KMS-11 (cell line): ENCODE results near the gene BAG1.

Source experiments
- H2AFZ ChIP-seq: fragments of 200-600 bp; sonication (generic); 2 replicates; pipeline ENCODE4 v1.6.1; 2016; ENCODE audit warnings: antibody characterized with exemption, mixed run types, low read depth
- H3K27ac ChIP-seq: fragments of 200-600 bp; sonication (generic); 2 replicates; pipeline ENCODE4 v1.6.1; 2016; ENCODE audit warnings: mild to moderate bottlenecking, mixed run types
- H3K27me3 ChIP-seq: fragments of 200-600 bp; sonication (generic); 2 replicates; pipeline ENCODE4 v1.6.1; 2017; ENCODE audit warnings: mild to moderate bottlenecking, low read depth, mixed run types, moderate library complexity; ENCODE audit not compliant: insufficient read depth
- H3K36me3 ChIP-seq: fragments of 200-600 bp; sonication (generic); 2 replicates; pipeline ENCODE4 v1.6.1; 2017; ENCODE audit warnings: mild to moderate bottlenecking, mixed run types; ENCODE audit not compliant: insufficient read depth
- H3K4me1 ChIP-seq: fragments of 200-600 bp; sonication (generic); 2 replicates; pipeline ENCODE4 v1.6.1; 2016; ENCODE audit warnings: mild to moderate bottlenecking, low read depth, mixed run types; ENCODE audit not compliant: poor library complexity, severe bottlenecking
- H3K4me2 ChIP-seq: fragments of 200-600 bp; sonication (generic); 2 replicates; pipeline ENCODE4 v1.7.0; 2016; ENCODE audit warnings: mild to moderate bottlenecking, mixed run types
- H3K4me3 ChIP-seq: fragments of 200-600 bp; sonication (generic); IDR thresholded peaks from 2 replicates; pipeline ENCODE4 v1.6.1; 2017; ENCODE audit warnings: low read depth, low read length, mixed read lengths; ENCODE audit not compliant: insufficient read depth
- H3K79me2 ChIP-seq: fragments of 200-600 bp; sonication (generic); 2 replicates; pipeline ENCODE4 v1.6.1; 2016; ENCODE audit warnings: low read depth, mixed run types; ENCODE audit not compliant: insufficient read depth
- H3K9ac ChIP-seq: fragments of 200-600 bp; sonication (generic); 2 replicates; pipeline ENCODE4 v1.6.1; 2016; ENCODE audit warnings: mild to moderate bottlenecking, mixed run types
- H4K20me1 ChIP-seq: fragments of 200-600 bp; sonication (generic); 2 replicates; pipeline ENCODE4 v1.6.1; 2016; ENCODE audit warnings: mild to moderate bottlenecking, mixed run types; ENCODE audit not compliant: insufficient read depth
- TF ChIP-seq, protein P1 (sequence below): fragments of 200-600 bp; sonication (generic); conservative IDR thresholded peaks from 2 replicates; pipeline ENCODE4 v1.6.1; 2017; ENCODE audit warnings: low read depth, mild to moderate bottlenecking, antibody characterized with exemption, low read length, moderate library complexity, mixed read lengths

The BAG1 gene

DNA sequence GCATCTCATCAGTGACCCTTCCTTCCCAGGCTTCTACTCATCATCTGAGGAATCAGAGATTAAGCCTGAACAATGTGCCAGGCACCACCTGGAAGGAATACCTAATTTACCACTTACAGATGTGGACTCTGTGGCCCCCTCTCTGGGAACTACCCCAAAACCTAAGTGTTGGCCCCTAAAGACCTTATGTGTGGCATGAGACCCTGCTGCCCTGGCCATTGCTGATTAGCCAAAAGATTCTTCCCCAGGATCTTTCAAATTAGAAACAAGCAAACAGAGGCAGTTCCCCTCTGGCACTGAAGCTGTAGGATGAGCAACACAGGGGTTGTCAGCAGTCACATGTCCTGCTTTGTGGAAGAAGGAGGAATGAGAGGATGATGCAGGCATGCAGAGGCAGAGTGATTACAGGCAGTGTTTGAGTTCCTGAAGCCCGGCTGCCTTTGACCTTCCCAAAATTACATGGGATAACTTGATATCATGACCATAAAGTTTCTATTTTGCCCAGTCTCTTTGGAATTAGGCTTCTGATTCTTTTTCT, 14.0 kb downstream of the BAG1 start:
- TF ChIP-seq, protein P1, sequence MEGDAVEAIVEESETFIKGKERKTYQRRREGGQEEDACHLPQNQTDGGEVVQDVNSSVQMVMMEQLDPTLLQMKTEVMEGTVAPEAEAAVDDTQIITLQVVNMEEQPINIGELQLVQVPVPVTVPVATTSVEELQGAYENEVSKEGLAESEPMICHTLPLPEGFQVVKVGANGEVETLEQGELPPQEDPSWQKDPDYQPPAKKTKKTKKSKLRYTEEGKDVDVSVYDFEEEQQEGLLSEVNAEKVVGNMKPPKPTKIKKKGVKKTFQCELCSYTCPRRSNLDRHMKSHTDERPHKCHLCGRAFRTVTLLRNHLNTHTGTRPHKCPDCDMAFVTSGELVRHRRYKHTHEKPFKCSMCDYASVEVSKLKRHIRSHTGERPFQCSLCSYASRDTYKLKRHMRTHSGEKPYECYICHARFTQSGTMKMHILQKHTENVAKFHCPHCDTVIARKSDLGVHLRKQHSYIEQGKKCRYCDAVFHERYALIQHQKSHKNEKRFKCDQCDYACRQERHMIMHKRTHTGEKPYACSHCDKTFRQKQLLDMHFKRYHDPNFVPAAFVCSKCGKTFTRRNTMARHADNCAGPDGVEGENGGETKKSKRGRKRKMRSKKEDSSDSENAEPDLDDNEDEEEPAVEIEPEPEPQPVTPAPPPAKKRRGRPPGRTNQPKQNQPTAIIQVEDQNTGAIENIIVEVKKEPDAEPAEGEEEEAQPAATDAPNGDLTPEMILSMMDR: no peak
- Histone ChIP-seq H3K27me3 (no peaks in the 10 kb centered on the region), H3K4me2 (no peak overlapping the region), H3K36me3 (peaks cover 2% of the 10 kb centered on the region; the same call in 1 of the 2 replicates), H3K9ac (no peak overlapping the region), H3K79me2 (no peaks in the 10 kb centered on the region), H3K4me1 (peaks cover 19% of the 10 kb centered on the region), H3K27ac (no peak overlapping the region), H4K20me1 (no peaks in the 10 kb centered on the region), H3K4me3 (no peak overlapping the region), H2AFZ (no peak overlapping the region)

DNA sequence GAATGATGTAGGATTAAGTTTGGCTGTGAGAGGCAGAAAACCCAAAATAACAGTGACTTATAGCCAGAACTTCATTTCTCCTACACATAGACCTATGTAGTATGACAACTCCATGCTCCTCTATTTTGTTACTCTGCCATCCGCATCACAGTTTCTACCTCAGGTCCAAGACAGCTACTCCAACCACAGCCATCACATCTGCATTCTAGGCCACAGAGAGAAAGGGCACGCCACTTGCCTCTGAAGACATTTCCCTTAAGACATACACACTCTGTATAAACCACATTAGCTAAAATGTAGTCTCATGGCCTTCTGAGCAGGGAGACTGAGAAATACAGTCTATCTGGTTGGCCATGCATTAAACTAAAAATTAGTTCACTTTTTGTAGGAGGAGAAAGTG, 14.5 kb downstream of the BAG1 start:
- Histone ChIP-seq H3K9ac (no peak overlapping the region), H3K4me1 (peaks cover 19% of the 10 kb centered on the region), H2AFZ (no peak overlapping the region), H3K4me3 (no peak overlapping the region), H3K36me3 (no peaks in the 10 kb centered on the region; the same call in 1 of the 2 replicates), H3K79me2 (no peaks in the 10 kb centered on the region), H4K20me1 (no peaks in the 10 kb centered on the region), H3K27me3 (no peaks in the 10 kb centered on the region), H3K4me2 (no peak overlapping the region), H3K27ac (no peak overlapping the region; the same call in 1 of the 2 replicates)
- TF ChIP-seq, protein P1: no peak

DNA sequence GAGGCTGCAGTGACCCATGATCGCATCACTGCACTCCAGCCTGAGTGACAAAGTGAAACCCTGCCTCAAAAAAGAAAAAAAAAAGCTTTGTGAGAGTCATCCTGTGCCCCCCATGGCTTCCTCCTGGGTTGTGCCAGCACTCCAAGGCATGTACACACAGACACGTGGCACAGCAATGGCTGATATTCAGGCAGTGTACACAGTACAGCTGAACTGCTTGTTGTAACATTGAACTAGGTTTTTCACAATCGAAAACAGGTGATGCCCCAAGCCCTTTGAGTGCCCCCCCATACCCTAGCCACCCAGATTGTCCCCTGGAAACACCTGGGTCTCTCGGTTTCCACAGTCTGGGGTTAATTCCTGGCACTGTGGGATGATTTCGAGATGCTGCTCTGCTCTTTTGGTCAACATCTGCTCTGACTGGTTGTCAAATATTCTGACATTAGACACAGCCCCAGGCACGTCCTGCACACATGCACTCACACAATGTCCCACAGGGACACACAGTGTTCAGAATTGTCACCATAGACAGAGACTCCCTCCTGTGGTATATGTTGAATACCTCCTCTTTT, 15.3 kb downstream of the BAG1 start:
- TF ChIP-seq, protein P1: no peak
- Histone ChIP-seq H3K79me2 (no peaks in the 10 kb centered on the region), H3K4me3 (no peak overlapping the region), H3K4me1 (peaks cover 19% of the 10 kb centered on the region), H3K27me3 (no peaks in the 10 kb centered on the region), H4K20me1 (no peaks in the 10 kb centered on the region), H3K27ac (no peak overlapping the region; the same call in 1 of the 2 replicates), H2AFZ (no peak overlapping the region), H3K4me2 (no peak overlapping the region), H3K9ac (no peak overlapping the region), H3K36me3 (no peaks in the 10 kb centered on the region)

DNA sequence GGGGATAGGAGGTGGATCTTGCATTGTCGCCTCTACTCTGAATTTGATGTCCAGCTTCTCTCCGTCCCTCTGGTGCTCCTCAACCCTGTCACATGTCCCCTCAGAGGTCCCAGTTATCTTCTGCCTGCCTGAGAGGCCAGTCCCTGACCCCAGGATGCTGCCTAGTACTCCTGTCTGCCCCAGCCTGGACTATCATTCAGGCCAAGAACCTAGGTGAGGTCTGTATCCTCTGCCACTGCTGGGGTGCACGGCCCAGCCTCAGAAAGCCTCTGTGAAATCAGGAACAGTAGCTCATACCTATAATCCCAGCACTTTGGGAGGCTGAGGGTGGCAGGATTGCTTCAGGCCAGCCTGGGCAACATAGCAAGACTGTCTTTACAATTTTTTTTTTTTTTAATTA, 15.9 kb downstream of the BAG1 start:
- Histone ChIP-seq H3K9ac (no peak overlapping the region), H3K36me3 (no peaks in the 10 kb centered on the region), H4K20me1 (no peaks in the 10 kb centered on the region), H2AFZ (no peak overlapping the region), H3K4me1 (peaks cover 19% of the 10 kb centered on the region), H3K4me2 (no peak overlapping the region), H3K79me2 (no peaks in the 10 kb centered on the region), H3K27me3 (no peaks in the 10 kb centered on the region), H3K27ac (no peak overlapping the region), H3K4me3 (no peak overlapping the region)
- TF ChIP-seq, protein P1: no peak
